ENCODE data around the gene LIF.

LIF gene
- 1.3 to 45.5 (median 4.1) reads per million in 17 experiments for total RNA-seq

- DNase-seq = peak in 3 of 4 experiments; percentile 57 to 71 (median 57)
Measured at GRCh38 chr22:30245985-30246813, at the start of gene LIF. Gene LIF (minus strand): TSS chr22:30246759. CDS start chr22:30246695, 64 bp downstream.

GRCh38 chr22:30296324-30296723 is 49.8 kb upstream of the LIF start:
- no peak for DNase-seq

- no peak for DNase-seq
Measured at GRCh38 chr22:30295576-30295975, 49.0 kb upstream of the LIF start.

DNA sequence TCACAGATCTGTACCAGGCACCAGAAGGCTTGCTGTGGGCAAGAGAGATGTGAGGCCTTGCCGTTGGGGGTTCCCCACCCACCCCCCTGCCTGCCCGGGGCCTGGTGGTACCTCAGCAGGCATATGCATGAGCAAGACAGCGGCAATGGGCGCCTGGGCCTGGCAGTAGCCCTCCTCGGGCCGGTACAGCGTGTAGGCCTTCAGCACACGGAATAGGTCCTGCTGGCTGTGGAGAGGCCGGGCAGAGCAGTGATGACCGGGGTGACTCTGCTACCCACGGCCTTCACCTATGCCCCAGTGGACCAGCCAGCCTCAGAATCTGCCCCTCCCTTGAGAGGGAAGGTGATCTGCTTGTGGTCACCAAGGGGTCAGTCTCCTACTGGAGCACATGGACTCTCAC is 48.3 kb upstream of the LIF start:
- DNase-seq = no peak

DNA sequence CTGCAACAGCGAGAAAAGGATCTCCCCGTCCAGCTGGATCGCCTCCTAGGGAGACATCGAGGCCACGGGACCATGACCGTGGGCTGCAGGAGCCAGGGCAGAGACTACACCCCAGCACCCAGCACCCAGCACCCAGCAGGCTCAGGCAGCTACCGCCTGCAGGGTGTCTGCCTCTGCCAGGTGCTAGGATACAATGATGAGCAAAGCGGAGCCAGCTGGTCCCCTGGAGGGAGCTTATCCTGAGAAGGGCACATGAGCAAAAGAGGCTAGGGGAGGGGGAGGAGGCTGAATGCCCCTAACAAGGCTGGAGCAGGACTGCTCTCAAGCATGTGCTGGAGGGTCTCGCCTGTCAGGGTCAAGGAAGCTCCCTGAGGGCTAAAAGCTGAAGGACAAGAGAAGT is 47.5 kb upstream of the LIF start:
- DNase-seq = no peak

DNA sequence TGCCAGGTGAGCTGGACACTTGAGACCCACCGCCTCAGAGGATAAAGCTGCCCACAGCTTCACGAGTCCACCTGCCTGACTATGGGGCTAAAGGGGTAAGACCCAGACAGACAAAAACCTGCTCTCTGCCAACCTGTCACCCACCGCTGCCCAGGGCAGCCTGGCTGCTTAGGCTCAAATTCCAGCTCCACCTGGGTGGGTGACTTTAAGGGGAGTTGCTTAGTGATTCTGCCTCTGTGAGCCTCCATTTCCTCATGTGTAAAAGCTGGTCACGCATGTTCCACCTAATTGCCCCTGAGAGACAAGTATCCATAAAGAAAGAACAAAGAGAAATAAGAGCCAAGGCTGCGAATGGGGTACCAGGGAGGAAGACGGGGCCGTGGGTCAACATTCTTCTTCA is 46.5 kb upstream of the LIF start:
- DNase-seq = no peak

- no peak for DNase-seq
Measured at GRCh38 chr22:30292069-30292970, 45.8 kb upstream of the LIF start.

- peak in 2 of 4 experiments; percentile 35 to 46 for DNase-seq
Measured at GRCh38 chr22:30291058-30291892, 44.7 kb upstream of the LIF start.

GRCh38 chr22:30290342-30291057 is 43.9 kb upstream of the LIF start:
- no peak for DNase-seq

DNA sequence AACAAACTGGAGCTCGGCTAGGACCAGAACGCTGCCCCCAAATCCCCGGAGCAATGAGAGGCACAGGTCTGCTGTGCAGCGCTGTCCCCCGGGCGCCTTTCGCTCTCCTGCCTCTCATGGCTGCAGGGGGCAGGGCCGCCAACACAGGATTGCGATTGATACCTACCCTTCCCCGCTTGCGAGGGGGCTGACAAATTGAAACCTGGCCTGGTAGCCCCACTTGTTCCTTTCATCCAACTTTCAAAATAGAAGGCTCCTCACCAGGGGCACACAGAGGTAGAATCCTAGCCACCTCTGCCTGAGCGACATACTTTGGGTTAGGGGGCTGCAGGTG is 43.4 kb upstream of the LIF start:
- no peak for DNase-seq

DNA sequence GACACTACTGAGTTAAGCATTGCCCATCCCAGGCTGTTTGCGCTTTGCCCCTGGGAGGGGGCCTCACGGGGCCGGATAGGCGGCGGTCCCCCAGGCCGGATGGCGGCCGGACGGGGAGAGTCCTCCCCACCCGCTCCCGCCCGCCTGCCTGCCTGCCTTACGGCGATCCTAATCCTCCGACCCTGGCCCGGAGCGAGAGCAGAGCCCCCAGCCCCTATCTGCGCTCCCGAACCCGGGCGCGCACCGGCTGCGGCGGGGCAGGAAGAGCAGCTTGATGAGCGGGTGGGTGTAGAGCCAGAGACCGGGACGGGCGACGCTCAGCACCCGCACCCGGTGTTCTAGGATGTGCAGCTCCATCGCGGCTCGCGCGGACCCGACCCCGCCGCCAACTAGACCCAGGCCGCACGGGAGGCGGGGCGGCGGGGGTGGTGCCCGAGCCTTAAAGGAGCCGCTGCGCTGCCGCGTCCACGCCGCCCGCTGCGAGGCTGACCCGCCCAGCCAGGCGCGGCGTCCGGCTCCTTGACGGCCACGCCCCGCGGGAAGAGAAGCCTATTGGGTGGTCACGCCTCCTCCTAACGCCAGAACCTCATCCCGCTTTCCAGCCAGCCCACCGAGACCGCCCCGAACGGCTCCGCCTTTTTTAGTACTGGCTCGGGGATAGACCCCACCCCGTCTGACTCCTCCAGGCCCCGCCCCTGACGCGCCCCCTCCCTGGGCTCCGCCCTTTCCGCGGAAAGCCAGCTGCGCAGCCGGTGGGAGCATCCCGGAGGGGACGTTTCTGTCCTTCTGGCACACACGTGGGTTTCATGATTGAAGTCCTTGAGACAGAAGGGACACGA is 42.8 kb upstream of the LIF start, which contains the start of gene CASTOR1:
Gene CASTOR1, minus strand, starts transcription at position 365 of the 839 bp plus-strand sequence. Its CDS starts 8 bp downstream, at position 357.
- DNase-seq = peak; percentile 96 to 99 (median 98)

- no peak for DNase-seq
Measured at GRCh38 chr22:30288419-30289140, 42.0 kb upstream of the LIF start.

DNA sequence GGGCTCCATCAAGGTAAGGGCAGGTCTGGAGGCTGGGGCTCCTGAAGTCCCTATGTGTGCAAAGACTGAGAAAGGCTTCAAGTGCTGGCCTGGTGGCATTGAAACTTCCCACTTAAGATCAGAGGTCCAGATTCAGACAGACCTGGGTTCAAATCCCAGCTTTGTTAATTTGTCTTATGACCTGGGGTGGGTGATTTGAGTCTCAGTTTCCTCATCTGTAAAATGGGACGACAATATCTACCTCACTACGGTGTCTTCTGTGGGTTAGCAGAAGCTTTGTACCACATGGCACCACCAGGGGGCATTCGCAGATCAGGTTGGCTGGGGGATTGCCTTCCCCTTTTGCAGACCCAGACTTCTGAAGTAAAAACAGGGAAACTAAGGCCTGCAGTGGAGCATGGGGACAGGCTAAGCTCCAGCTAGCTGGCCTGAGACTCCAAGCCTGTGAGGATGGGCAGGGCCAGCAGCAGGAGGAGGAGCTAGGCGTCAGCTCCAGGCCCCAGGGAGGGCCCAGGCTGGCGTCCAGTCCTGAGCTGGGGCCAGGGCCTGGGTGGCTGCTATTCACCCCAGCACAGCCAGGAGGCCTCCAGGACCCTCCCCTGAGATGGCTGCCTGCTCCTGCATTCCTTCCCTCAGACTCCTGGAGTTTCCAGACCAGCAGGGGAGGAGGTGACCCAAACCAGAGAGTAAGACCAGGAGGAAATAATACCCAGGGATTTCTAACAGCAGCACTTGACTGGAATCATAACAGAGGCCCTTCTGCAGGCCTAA is 41.3 kb upstream of the LIF start:
- DNase-seq = peak; percentile 86 to 92 (median 88)

GRCh38 chr22:30286813-30287647 is 40.5 kb upstream of the LIF start:
- DNase-seq = peak; percentile 67 to 86 (median 72)

DNA sequence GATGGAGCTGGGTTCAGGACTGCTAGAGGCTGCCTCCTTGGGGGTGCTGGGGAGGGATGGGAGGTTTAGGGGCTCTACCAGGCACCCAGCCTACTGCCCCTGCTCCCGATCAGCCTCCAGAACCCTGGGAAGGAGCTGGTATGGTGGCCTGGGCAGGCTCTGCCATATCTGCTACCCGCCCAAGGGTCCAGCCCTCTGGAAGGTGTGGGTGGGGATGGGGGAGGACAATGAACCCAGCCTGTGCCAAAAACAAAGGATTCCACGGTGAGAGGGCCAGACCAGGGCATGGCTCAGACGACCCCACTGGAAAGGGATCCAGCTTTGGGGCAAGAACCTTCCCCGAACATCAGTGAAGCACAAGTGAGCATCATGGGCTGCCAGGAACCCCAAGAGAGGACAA is 39.8 kb upstream of the LIF start:
- no peak for DNase-seq

GRCh38 chr22:30285846-30286200 is 39.3 kb upstream of the LIF start:
- DNase-seq = no peak

DNA sequence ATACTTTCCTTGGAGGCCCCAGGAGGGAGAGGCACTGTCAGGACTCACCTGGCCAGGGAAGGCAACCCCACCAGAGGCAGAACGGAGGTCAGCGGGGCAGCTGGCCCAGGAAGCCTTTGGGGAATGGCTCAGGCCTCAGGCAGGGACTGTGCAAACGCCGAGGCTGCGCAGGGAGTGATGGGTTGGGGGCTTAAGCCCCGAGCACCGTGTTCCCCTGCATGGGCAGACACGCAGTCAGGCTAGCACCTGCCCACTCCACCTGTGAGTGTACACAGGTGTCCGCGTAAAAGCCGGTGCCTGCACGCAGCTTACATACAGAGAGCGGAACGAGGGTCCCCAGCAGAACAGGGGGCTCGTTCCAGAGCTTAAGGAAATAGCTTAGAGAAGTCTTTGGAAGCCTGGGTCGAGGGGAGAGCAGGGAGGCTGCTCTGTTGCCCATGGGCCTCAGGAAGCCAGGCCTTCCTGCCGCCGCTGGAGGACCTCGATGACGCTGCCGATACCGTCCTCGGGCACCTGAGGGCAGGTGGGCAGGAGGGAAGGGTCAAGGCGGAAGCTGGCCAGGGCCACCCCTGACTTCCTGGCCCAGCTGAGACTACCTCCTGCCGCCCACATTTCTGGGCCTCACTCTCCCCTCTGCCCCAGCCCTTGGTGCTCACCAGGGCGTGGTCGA is 38.8 kb upstream of the LIF start:
- DNase-seq = no peak

DNA sequence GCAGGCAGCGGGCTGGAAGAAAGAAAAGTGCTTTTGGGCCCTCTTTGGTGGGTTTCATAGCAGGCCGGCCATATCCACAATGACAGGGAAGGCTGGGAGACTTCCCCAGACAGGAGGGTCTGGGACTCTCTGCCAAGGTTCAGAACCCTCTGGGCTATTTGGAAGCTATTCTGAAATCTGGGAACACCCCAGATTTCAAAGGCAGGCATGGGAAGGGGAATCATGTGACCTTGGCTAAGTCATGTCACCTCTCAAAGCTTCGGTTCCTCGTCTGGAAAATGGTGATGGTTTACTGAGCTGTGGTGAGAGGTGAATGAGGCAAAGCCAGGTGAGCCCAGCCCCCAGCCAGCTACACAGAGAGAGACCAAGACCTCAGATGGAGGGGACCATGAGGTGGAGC is 38.1 kb upstream of the LIF start:
- DNase-seq = no peak

All from suppressor macrophage (primary cell).